Thoracic aorta (tissue), 2 donors: Measurements from ENCODE around the gene MYO10. TPM values are rescaled to one million over a fixed set of nuclear protein-coding genes. Genes with fewer than 3 reads are reported as not detected.

Experiments used
- ATAC-seq: fragments of 150-250 bp; one replicate; pipeline ENCODE4 v1.8.0; 2017; ENCODE audit warnings: low read depth; ENCODE audit not compliant: insufficient number of reproducible peaks, low FRiP score
- DNase-seq: peaks from one replicate; pipeline ENCODE4 v3.0.0-alpha.2; 2020; ENCODE audit warnings: low spot score
- H3K27ac ChIP-seq, 2 donors: fragments of 200-600 bp; sonication (generic); 1 replicate in 1 of 2; 2 replicates in 1 of 2; pipeline ENCODE4 v1.5.1; 2016; ENCODE audit warnings: mild to moderate bottlenecking in 2 of 2, moderate library complexity in 2 of 2
- H3K27me3 ChIP-seq: fragments of 200-600 bp; sonication (generic); replicated peaks from 2 replicates; pipeline ENCODE4 v1.6.0; 2016; ENCODE audit warnings: mild to moderate bottlenecking; ENCODE audit not compliant: insufficient read depth
- H3K36me3 ChIP-seq: fragments of 200-600 bp; sonication (generic); one replicate; pipeline ENCODE4 v1.5.1; 2016
- H3K4me1 ChIP-seq, 2 donors: fragments of 200-600 bp; sonication (generic); 1 replicate in 1 of 2; 2 replicates in 1 of 2; pipeline versions ENCODE4 v1.5.1 to v1.6.0; 2016; ENCODE audit warnings: low read depth in 2 of 2, mild to moderate bottlenecking in 1 of 2; ENCODE audit not compliant: control insufficient read depth in 1 of 2
- H3K4me3 ChIP-seq: fragments of 200-600 bp; sonication (generic); 2 replicates; pipeline ENCODE4 v1.5.1; 2016; ENCODE audit warnings: mild to moderate bottlenecking
- H3K9me3 ChIP-seq: fragments of 200-600 bp; sonication (generic); 2 replicates; pipeline ENCODE4 v1.5.1; 2016
- total RNA-seq, 2 donors: library from RNA; depleted of rRNA; stranded (reverse); fragments of >200 nt; gene quantifications; one replicate each; pipeline versions ENCODE4 v1.1.0 to v1.2.3, GENCODE V29; 2016
- TF ChIP-seq, protein P1 (sequence below): fragments of 200-600 bp; sonication (generic); IDR thresholded peaks from one replicate; pipeline ENCODE4 v1.5.1; 2019; ENCODE audit warnings: antibody characterized with exemption

Gene MYO10
- total RNA-seq, 2 donors from 2014 or later = 11.4 to 41.7 TPM

GRCh38 chr5:16799796-16800195, 136.3 kb downstream of the MYO10 start:
- TF ChIP-seq, protein P1, sequence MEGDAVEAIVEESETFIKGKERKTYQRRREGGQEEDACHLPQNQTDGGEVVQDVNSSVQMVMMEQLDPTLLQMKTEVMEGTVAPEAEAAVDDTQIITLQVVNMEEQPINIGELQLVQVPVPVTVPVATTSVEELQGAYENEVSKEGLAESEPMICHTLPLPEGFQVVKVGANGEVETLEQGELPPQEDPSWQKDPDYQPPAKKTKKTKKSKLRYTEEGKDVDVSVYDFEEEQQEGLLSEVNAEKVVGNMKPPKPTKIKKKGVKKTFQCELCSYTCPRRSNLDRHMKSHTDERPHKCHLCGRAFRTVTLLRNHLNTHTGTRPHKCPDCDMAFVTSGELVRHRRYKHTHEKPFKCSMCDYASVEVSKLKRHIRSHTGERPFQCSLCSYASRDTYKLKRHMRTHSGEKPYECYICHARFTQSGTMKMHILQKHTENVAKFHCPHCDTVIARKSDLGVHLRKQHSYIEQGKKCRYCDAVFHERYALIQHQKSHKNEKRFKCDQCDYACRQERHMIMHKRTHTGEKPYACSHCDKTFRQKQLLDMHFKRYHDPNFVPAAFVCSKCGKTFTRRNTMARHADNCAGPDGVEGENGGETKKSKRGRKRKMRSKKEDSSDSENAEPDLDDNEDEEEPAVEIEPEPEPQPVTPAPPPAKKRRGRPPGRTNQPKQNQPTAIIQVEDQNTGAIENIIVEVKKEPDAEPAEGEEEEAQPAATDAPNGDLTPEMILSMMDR = no peak
- no peaks in the 10 kb centered on the region for H3K9me3 ChIP-seq
- no peaks in the 10 kb centered on the region for H3K36me3 ChIP-seq
- no peaks in the 10 kb centered on the region for H3K27me3 ChIP-seq
- no peaks in the 10 kb centered on the region for H3K4me1 ChIP-seq
- H3K27ac ChIP-seq = no peak overlapping the region
- H3K4me3 ChIP-seq = no peak overlapping the region
- ATAC-seq = no peak
- DNase-seq = no peak

GRCh38 chr5:16797951-16798350, 138.1 kb downstream of the MYO10 start:
- ATAC-seq = no peak
- no peaks in the 10 kb centered on the region for H3K9me3 ChIP-seq
- H3K4me1 ChIP-seq = no peaks in the 10 kb centered on the region
- H3K27me3 ChIP-seq = no peaks in the 10 kb centered on the region
- TF ChIP-seq, protein P1 = no peak
- no peak for DNase-seq
- no peaks in the 10 kb centered on the region for H3K36me3 ChIP-seq
- H3K4me3 ChIP-seq = no peak overlapping the region
- no peak overlapping the region for H3K27ac ChIP-seq

- H3K27me3 ChIP-seq = no peaks in the 10 kb centered on the region
- ATAC-seq = no peak
- H3K4me3 ChIP-seq = no peak overlapping the region
- no peaks in the 10 kb centered on the region for H3K9me3 ChIP-seq
- H3K36me3 ChIP-seq = no peaks in the 10 kb centered on the region
- TF ChIP-seq, protein P1 = no peak
- H3K4me1 ChIP-seq = no peaks in the 10 kb centered on the region
- DNase-seq = no peak
- H3K27ac ChIP-seq = no peak overlapping the region
These were observed 141.7 kb downstream of the MYO10 start for GRCh38 chr5:16794269-16794913.

GRCh38 chr5:16792598-16793275, 143.4 kb downstream of the MYO10 start:
- Histone ChIP-seq H3K27me3 (no peaks in the 10 kb centered on the region), H3K9me3 (no peaks in the 10 kb centered on the region), H3K4me3 (no peak overlapping the region), H3K36me3 (no peaks in the 10 kb centered on the region), H3K4me1 (no peaks in the 10 kb centered on the region), H3K27ac (no peak overlapping the region)
- TF ChIP-seq, protein P1 = no peak
- no peak for DNase-seq
- ATAC-seq = no peak

GRCh38 chr5:16791904-16792597, 144.0 kb downstream of the MYO10 start:
- ATAC-seq (no peak), DNase-seq (no peak)
- TF ChIP-seq, protein P1 = no peak

More at GRCh38 chr5:16791904-16792597, 144.0 kb downstream of the MYO10 start:
- no peaks in the 10 kb centered on the region for H3K27me3 ChIP-seq
- H3K9me3 ChIP-seq = no peaks in the 10 kb centered on the region
- H3K27ac ChIP-seq = no peak overlapping the region
- no peaks in the 10 kb centered on the region for H3K4me1 ChIP-seq
- H3K36me3 ChIP-seq = no peaks in the 10 kb centered on the region
- no peak overlapping the region for H3K4me3 ChIP-seq
